Measurements from ENCODE around the gene FBXW2. TPM values are rescaled to one million over a fixed set of nuclear protein-coding genes. Genes with fewer than 3 reads are reported as not detected.

FBXW2 gene, protein sequence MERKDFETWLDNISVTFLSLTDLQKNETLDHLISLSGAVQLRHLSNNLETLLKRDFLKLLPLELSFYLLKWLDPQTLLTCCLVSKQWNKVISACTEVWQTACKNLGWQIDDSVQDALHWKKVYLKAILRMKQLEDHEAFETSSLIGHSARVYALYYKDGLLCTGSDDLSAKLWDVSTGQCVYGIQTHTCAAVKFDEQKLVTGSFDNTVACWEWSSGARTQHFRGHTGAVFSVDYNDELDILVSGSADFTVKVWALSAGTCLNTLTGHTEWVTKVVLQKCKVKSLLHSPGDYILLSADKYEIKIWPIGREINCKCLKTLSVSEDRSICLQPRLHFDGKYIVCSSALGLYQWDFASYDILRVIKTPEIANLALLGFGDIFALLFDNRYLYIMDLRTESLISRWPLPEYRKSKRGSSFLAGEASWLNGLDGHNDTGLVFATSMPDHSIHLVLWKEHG
- polyA plus RNA-seq (2013, experiment 1 of 2): 30.2 TPM
- polyA plus RNA-seq (2013, experiment 2 of 2): 23.8 TPM

GRCh38 chr9:120792898-120793765 lies at the start of gene FBXW2:
Gene FBXW2, minus strand, starts transcription at chr9:120793416. Its CDS starts 5,158 bp downstream, at chr9:120788258.
- Histone ChIP-seq H3K36me3 (ENCODE audit: insufficient read depth, low read length) (peaks cover 21% of the 10 kb centered on the region), H3K4me1 (ENCODE audit: insufficient read depth, low read length) (no peaks in the 10 kb centered on the region), H3K4me3 (ENCODE audit: low read length) (peak within 1 kb of the TSS; percentile 96), H3K27ac (ENCODE audit: low read depth, low read length) (peak within 1 kb of the TSS; percentile 88), H3K9ac (ENCODE audit: low read depth, low read length) (peak within 1 kb of the TSS; percentile 96), H3K9me3 (ENCODE audit: insufficient read depth, low read depth, low read length) (no peaks in the 10 kb centered on the region), H3K27me3 (ENCODE audit: insufficient read depth, low read length) (no peaks in the 10 kb centered on the region)
- WGBS: under 1% methylated on average over 71 of the region's 72 CpGs

- peak overlapping the region; percentile 85 for H3K4me3 ChIP-seq (ENCODE audit: low read length)
- H3K9me3 ChIP-seq (ENCODE audit: insufficient read depth, low read depth, low read length): no peaks in the 10 kb centered on the region
- no peaks in the 10 kb centered on the region for H3K27me3 ChIP-seq (ENCODE audit: insufficient read depth, low read length)
- peaks cover 16% of the 10 kb centered on the region for H3K36me3 ChIP-seq (ENCODE audit: insufficient read depth, low read length)
- peak overlapping the region; percentile 98 for H3K9ac ChIP-seq (ENCODE audit: low read depth, low read length)
- peaks cover 15% of the 10 kb centered on the region for H3K4me1 ChIP-seq (ENCODE audit: insufficient read depth, low read length)
- 20% methylated on average over 18 of the region's 18 CpGs for WGBS
- peak overlapping the region; percentile 90 for H3K27ac ChIP-seq (ENCODE audit: low read depth, low read length)
Measured at GRCh38 chr9:120841930-120842684, 48.9 kb upstream of the FBXW2 start.

DNA sequence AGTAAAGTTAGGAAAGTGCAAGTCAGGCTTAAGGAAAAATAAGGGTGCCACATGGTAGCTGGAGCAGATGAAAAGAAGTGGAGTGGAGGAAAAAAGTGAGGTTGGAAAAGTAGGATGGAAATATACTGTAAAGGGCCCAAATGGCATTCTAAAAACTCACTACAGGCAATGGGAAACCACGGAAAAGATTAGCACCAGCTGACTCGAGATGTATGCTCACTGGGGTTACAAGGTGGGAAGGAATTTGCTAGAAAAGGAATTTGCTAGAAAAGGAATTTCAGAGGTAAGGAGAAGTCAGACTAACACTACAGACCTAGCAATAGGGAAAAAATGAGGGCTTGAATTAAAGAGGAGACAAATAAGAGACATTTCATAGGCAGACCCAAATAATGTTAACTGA lies 45.9 kb upstream of the FBXW2 start:
- 75% methylated on average over 2 of the region's 2 CpGs for WGBS
- H3K4me1 ChIP-seq (ENCODE audit: insufficient read depth, low read length): peaks cover 7% of the 10 kb centered on the region; the same call in 1 of the 2 replicates
- no peak overlapping the region for H3K9ac ChIP-seq (ENCODE audit: low read depth, low read length)
- H3K4me3 ChIP-seq (ENCODE audit: low read length): no peak overlapping the region
- H3K9me3 ChIP-seq (ENCODE audit: insufficient read depth, low read depth, low read length): no peaks in the 10 kb centered on the region
- H3K27ac ChIP-seq (ENCODE audit: low read depth, low read length): no peak overlapping the region
- no peaks in the 10 kb centered on the region for H3K27me3 ChIP-seq (ENCODE audit: insufficient read depth, low read length)
- H3K36me3 ChIP-seq (ENCODE audit: insufficient read depth, low read length): peaks cover 27% of the 10 kb centered on the region

DNA sequence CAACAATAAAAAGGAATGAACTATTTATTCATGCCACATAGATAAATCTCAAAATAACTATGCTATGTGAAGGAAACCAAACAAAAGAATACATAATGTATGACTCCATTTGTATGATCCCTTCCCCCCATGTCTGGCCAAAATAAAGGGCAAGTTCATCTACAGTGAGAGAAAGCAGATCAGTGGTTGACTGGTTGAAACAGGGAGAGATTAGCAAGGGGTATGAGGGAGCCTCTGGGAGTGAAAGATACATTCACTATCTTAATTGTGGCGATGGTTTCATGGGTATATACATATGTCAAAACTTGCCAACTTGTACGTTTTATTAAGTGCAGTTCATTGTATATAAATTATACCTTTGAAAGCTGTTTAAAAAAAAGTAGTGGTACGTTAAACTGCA lies 44.7 kb upstream of the FBXW2 start:
- Histone ChIP-seq H3K4me1 (ENCODE audit: insufficient read depth, low read length) (peaks cover 7% of the 10 kb centered on the region; the same call in 1 of the 2 replicates), H3K9ac (ENCODE audit: low read depth, low read length) (no peak overlapping the region), H3K4me3 (ENCODE audit: low read length) (no peak overlapping the region), H3K27ac (ENCODE audit: low read depth, low read length) (no peak overlapping the region), H3K9me3 (ENCODE audit: insufficient read depth, low read depth, low read length) (no peaks in the 10 kb centered on the region), H3K27me3 (ENCODE audit: insufficient read depth, low read length) (no peaks in the 10 kb centered on the region), H3K36me3 (ENCODE audit: insufficient read depth, low read length) (peaks cover 32% of the 10 kb centered on the region)
- 95% methylated on average over 3 of the region's 3 CpGs for WGBS

GRCh38 chr9:120833325-120833724 lies 40.1 kb upstream of the FBXW2 start:
- Histone ChIP-seq H3K27ac (ENCODE audit: low read depth, low read length) (no peak overlapping the region), H3K9me3 (ENCODE audit: insufficient read depth, low read depth, low read length) (no peaks in the 10 kb centered on the region), H3K4me3 (ENCODE audit: low read length) (no peak overlapping the region), H3K4me1 (ENCODE audit: insufficient read depth, low read length) (no peaks in the 10 kb centered on the region), H3K36me3 (ENCODE audit: insufficient read depth, low read length) (peaks cover 67% of the 10 kb centered on the region), H3K27me3 (ENCODE audit: insufficient read depth, low read length) (no peaks in the 10 kb centered on the region), H3K9ac (ENCODE audit: low read depth, low read length) (peak overlapping the region; percentile 21; the same call in 1 of the 2 replicates)
- WGBS: 95% methylated on average over 6 of the region's 7 CpGs

- Histone ChIP-seq H3K27me3 (ENCODE audit: insufficient read depth, low read length) (no peaks in the 10 kb centered on the region), H3K27ac (ENCODE audit: low read depth, low read length) (no peak overlapping the region), H3K4me1 (ENCODE audit: insufficient read depth, low read length) (no peaks in the 10 kb centered on the region), H3K36me3 (ENCODE audit: insufficient read depth, low read length) (peaks cover 67% of the 10 kb centered on the region), H3K9me3 (ENCODE audit: insufficient read depth, low read depth, low read length) (no peaks in the 10 kb centered on the region), H3K9ac (ENCODE audit: low read depth, low read length) (peak overlapping the region; percentile 21; the same call in 1 of the 2 replicates), H3K4me3 (ENCODE audit: low read length) (no peak overlapping the region)
Measured at GRCh38 chr9:120832807-120833206, 39.6 kb upstream of the FBXW2 start.

DNA sequence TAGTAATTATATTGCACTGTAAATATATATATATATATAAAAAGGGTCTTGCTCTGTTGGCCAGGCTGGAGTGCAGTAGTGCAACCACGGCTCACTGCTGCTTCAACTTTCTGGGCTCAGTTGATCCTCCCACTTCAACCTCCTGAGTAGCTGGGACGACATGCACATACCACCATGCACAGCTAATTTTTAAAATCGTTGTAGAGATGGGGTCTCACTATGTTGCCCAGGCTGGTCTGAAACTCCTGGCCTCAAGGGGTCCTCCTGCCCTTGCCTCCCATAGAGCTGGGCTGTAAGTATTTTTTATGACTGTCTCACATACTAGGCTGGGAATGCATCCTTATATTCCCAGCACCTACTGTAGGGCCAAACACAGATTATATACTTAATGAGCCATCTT lies 37.6 kb upstream of the FBXW2 start:
- no peak overlapping the region for H3K4me3 ChIP-seq (ENCODE audit: low read length)
- no peaks in the 10 kb centered on the region for H3K27me3 ChIP-seq (ENCODE audit: insufficient read depth, low read length)
- 99% methylated on average over 3 of the region's 3 CpGs for WGBS
- no peaks in the 10 kb centered on the region for H3K4me1 ChIP-seq (ENCODE audit: insufficient read depth, low read length)
- no peaks in the 10 kb centered on the region for H3K9me3 ChIP-seq (ENCODE audit: insufficient read depth, low read depth, low read length)
- no peak overlapping the region for H3K27ac ChIP-seq (ENCODE audit: low read depth, low read length)
- H3K9ac ChIP-seq (ENCODE audit: low read depth, low read length): no peak overlapping the region
- H3K36me3 ChIP-seq (ENCODE audit: insufficient read depth, low read length): peaks cover 85% of the 10 kb centered on the region

- no peaks in the 10 kb centered on the region for H3K27me3 ChIP-seq (ENCODE audit: insufficient read depth, low read length)
Measured at GRCh38 chr9:120830151-120830550, 36.9 kb upstream of the FBXW2 start.

DNA sequence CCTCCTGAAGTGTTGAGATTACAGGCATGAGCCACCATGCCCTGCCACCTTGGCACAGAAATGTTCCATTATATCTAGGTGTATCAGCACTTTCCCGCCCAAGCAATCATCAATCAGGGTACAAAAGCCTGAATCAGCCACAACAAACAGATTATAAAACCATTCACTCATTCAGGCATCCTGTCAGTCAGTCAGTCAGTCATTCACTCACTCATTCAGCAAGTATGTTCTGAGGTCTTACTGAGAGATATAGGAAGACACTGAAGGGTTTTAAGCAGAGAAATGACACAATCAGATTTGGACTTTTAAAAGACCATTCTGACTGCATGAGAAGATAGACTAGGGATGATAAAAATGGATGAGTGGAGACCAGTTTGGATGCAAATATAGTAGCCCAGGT lies 36.4 kb upstream of the FBXW2 start:
- Histone ChIP-seq H3K27ac (ENCODE audit: low read depth, low read length) (no peak overlapping the region), H3K9me3 (ENCODE audit: insufficient read depth, low read depth, low read length) (no peaks in the 10 kb centered on the region), H3K36me3 (ENCODE audit: insufficient read depth, low read length) (peaks cover 86% of the 10 kb centered on the region), H3K27me3 (ENCODE audit: insufficient read depth, low read length) (no peaks in the 10 kb centered on the region), H3K9ac (ENCODE audit: low read depth, low read length) (no peak overlapping the region), H3K4me3 (ENCODE audit: low read length) (no peak overlapping the region), H3K4me1 (ENCODE audit: insufficient read depth, low read length) (no peaks in the 10 kb centered on the region)
- WGBS: 94% methylated on average over 1 of the region's 1 CpG

More at GRCh38 chr9:120830151-120830550, 36.9 kb upstream of the FBXW2 start:
- peaks cover 86% of the 10 kb centered on the region for H3K36me3 ChIP-seq (ENCODE audit: insufficient read depth, low read length)
- no peak overlapping the region for H3K4me3 ChIP-seq (ENCODE audit: low read length)
- H3K4me1 ChIP-seq (ENCODE audit: insufficient read depth, low read length): no peaks in the 10 kb centered on the region
- WGBS: 95% methylated on average over 3 of the region's 3 CpGs
- H3K9ac ChIP-seq (ENCODE audit: low read depth, low read length): no peak overlapping the region
- no peak overlapping the region for H3K27ac ChIP-seq (ENCODE audit: low read depth, low read length)
- no peaks in the 10 kb centered on the region for H3K9me3 ChIP-seq (ENCODE audit: insufficient read depth, low read depth, low read length)

- WGBS: 94% methylated on average over 3 of the region's 4 CpGs
- Histone ChIP-seq H3K9ac (ENCODE audit: low read depth, low read length) (no peak overlapping the region), H3K9me3 (ENCODE audit: insufficient read depth, low read depth, low read length) (no peaks in the 10 kb centered on the region), H3K4me1 (ENCODE audit: insufficient read depth, low read length) (no peaks in the 10 kb centered on the region), H3K27ac (ENCODE audit: low read depth, low read length) (no peak overlapping the region), H3K4me3 (ENCODE audit: low read length) (no peak overlapping the region), H3K36me3 (ENCODE audit: insufficient read depth, low read length) (peaks cover 96% of the 10 kb centered on the region), H3K27me3 (ENCODE audit: insufficient read depth, low read length) (no peaks in the 10 kb centered on the region)
Measured at GRCh38 chr9:120820095-120820494, 26.9 kb upstream of the FBXW2 start.
